ENCODE data around the gene MDP1. TPM values are rescaled to one million over a fixed set of nuclear protein-coding genes. Genes with fewer than 3 reads are reported as not detected.

The MDP1 gene
- total RNA-seq, 1 donor from 2014 or later = 17.4 TPM

GRCh38 chr14:24181371-24182077, 34.3 kb downstream of the MDP1 start:
- no peak overlapping the region for H3K27ac Mint-ChIP-seq (ENCODE audit: unreplicated experiment)
- H3K4me3 Mint-ChIP-seq (ENCODE audit: unreplicated experiment) = no peak overlapping the region
- DNase-seq (ENCODE audit: low spot score) = no peak
- H3K9me3 Mint-ChIP-seq (ENCODE audit: unreplicated experiment) = no peaks in the 10 kb centered on the region
- peaks cover 8% of the 10 kb centered on the region for H3K27me3 Mint-ChIP-seq (ENCODE audit: unreplicated experiment)
- TF ChIP-seq CTCF (IDR thresholded peaks at IDR 0.05; ENCODE audit: unreplicated experiment) = no peak
- H3K4me1 Mint-ChIP-seq (ENCODE audit: unreplicated experiment) = peaks cover 8% of the 10 kb centered on the region
- peaks cover 26% of the 10 kb centered on the region for H3K36me3 Mint-ChIP-seq (ENCODE audit: low read depth, unreplicated experiment)

GRCh38 chr14:24179961-24180796, 35.7 kb downstream of the MDP1 start:
- TF ChIP-seq CTCF (IDR thresholded peaks at IDR 0.05; ENCODE audit: unreplicated experiment) = no peak
- Mint-ChIP-seq H3K4me3 (ENCODE audit: unreplicated experiment) (no peak overlapping the region), H3K4me1 (ENCODE audit: unreplicated experiment) (peaks cover 8% of the 10 kb centered on the region), H3K36me3 (ENCODE audit: low read depth, unreplicated experiment) (peaks cover 26% of the 10 kb centered on the region), H3K27ac (ENCODE audit: unreplicated experiment) (no peak overlapping the region), H3K27me3 (ENCODE audit: unreplicated experiment) (peaks cover 8% of the 10 kb centered on the region), H3K9me3 (ENCODE audit: unreplicated experiment) (no peaks in the 10 kb centered on the region)
- no peak for DNase-seq (ENCODE audit: low spot score)

- peaks cover 8% of the 10 kb centered on the region for H3K4me1 Mint-ChIP-seq (ENCODE audit: unreplicated experiment)
- DNase-seq (ENCODE audit: low spot score) = no peak
- no peak overlapping the region for H3K27ac Mint-ChIP-seq (ENCODE audit: unreplicated experiment)
- H3K27me3 Mint-ChIP-seq (ENCODE audit: unreplicated experiment) = peaks cover 7% of the 10 kb centered on the region
- H3K4me3 Mint-ChIP-seq (ENCODE audit: unreplicated experiment) = peak overlapping the region; percentile 42
- H3K9me3 Mint-ChIP-seq (ENCODE audit: unreplicated experiment) = no peaks in the 10 kb centered on the region
- no peak for TF ChIP-seq CTCF (IDR thresholded peaks at IDR 0.05; ENCODE audit: unreplicated experiment)
- peaks cover 32% of the 10 kb centered on the region for H3K36me3 Mint-ChIP-seq (ENCODE audit: low read depth, unreplicated experiment)
Observed at GRCh38 chr14:24179294-24179960, 36.4 kb downstream of the MDP1 start.

GRCh38 chr14:24178399-24179178, 37.3 kb downstream of the MDP1 start:
- Mint-ChIP-seq H3K27me3 (ENCODE audit: unreplicated experiment) (peaks cover 9% of the 10 kb centered on the region), H3K4me1 (ENCODE audit: unreplicated experiment) (peaks cover 8% of the 10 kb centered on the region), H3K9me3 (ENCODE audit: unreplicated experiment) (no peaks in the 10 kb centered on the region), H3K4me3 (ENCODE audit: unreplicated experiment) (peak overlapping the region; percentile 42), H3K27ac (ENCODE audit: unreplicated experiment) (no peak overlapping the region), H3K36me3 (ENCODE audit: low read depth, unreplicated experiment) (peaks cover 32% of the 10 kb centered on the region)
- no peak for TF ChIP-seq CTCF (IDR thresholded peaks at IDR 0.05; ENCODE audit: unreplicated experiment)
- no peak for DNase-seq (ENCODE audit: low spot score)

All from endothelial cell (in vitro differentiated cells).